Subcutaneous abdominal adipose tissue (tissue), 5 donors: ENCODE data around the gene TEAD2.
A peak's percentile ranks its signal among the peaks of the same experiment; 100 is the strongest.

ENCODE experiments used
- H3K27ac ChIP-seq: one replicate; pipeline ENCODE4 v1.7.0; 2013; ENCODE audit warnings: low read depth, mild to moderate bottlenecking, inconsistent platforms, low read length, moderate library complexity
- H3K27me3 ChIP-seq, 5 donors: one replicate each; pipeline ENCODE4 v1.7.0; 2013; ENCODE audit warnings: low read length in 5 of 5, inconsistent platforms in 1 of 5; ENCODE audit not compliant: control insufficient read depth in 5 of 5, insufficient read depth in 4 of 5
- H3K36me3 ChIP-seq, 5 donors: one replicate each; pipeline ENCODE4 v1.7.0; 2013; ENCODE audit warnings: low read length in 5 of 5; ENCODE audit not compliant: control insufficient read depth in 5 of 5, insufficient read depth in 5 of 5
- H3K4me1 ChIP-seq, 5 donors: one replicate each; pipeline ENCODE4 v1.7.0; 2013; ENCODE audit warnings: low read length in 5 of 5, mild to moderate bottlenecking in 3 of 5, moderate library complexity in 1 of 5; ENCODE audit not compliant: control insufficient read depth in 5 of 5, insufficient read depth in 5 of 5
- H3K4me3 ChIP-seq, 5 donors: one replicate each; pipeline ENCODE4 v1.7.0; 2013; ENCODE audit warnings: low read length in 5 of 5, low read depth in 1 of 5
- H3K9ac ChIP-seq, 5 donors: one replicate each; pipeline ENCODE4 v1.7.0; 2013; ENCODE audit warnings: low read length in 5 of 5, mild to moderate bottlenecking in 4 of 5, moderate library complexity in 3 of 5
- H3K9me3 ChIP-seq, 5 donors: one replicate each; pipeline ENCODE4 v1.7.0; 2013; ENCODE audit warnings: low read length in 5 of 5; ENCODE audit not compliant: control insufficient read depth in 5 of 5
- donor health status: healthy.
- donor health status: healthy.
- donor health status: healthy.
- donor health status: healthy.
- donor health status: healthy.

TEAD2 gene

DNA sequence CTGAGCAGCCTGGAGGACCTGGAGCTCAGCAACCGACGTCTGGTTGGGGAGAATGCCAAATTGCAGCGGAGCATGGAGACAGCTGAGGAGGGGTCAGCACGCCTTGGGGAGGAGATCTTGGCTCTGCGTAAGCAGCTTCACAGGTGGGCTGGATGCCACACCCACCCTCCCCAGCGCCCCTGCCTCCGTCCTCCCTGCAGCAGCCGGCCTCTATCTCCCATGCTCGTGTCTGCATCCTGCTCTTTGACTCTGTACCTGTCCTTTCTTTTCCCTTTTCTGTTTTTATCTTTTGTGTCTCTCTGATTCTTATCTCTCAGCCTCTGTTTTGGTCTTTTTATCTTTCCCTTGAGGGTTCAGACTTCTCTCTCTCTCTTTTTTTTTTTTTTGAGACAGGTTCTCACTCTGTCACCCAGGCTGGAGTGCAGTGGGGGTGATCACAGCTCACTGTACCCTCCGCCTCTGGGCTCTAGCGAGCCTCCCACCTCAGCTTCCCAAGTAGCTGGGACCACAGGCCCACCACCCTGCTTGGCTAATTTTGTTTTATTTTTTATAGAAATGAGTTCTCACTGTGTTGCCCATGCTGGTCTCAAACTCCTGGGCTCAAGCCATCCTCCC, 35.9 kb upstream of the TEAD2 start:
- H3K9ac ChIP-seq: no peak overlapping the region
- no peaks in the 10 kb centered on the region for H3K4me1 ChIP-seq
- no peaks in the 10 kb centered on the region for H3K9me3 ChIP-seq
- no peak overlapping the region for H3K27ac ChIP-seq
- H3K27me3 ChIP-seq: peaks cover 0 to 32% (median 8%) of the 10 kb centered on the region in 5 donors
- no peaks in the 10 kb centered on the region for H3K36me3 ChIP-seq
- no peak overlapping the region for H3K4me3 ChIP-seq

DNA sequence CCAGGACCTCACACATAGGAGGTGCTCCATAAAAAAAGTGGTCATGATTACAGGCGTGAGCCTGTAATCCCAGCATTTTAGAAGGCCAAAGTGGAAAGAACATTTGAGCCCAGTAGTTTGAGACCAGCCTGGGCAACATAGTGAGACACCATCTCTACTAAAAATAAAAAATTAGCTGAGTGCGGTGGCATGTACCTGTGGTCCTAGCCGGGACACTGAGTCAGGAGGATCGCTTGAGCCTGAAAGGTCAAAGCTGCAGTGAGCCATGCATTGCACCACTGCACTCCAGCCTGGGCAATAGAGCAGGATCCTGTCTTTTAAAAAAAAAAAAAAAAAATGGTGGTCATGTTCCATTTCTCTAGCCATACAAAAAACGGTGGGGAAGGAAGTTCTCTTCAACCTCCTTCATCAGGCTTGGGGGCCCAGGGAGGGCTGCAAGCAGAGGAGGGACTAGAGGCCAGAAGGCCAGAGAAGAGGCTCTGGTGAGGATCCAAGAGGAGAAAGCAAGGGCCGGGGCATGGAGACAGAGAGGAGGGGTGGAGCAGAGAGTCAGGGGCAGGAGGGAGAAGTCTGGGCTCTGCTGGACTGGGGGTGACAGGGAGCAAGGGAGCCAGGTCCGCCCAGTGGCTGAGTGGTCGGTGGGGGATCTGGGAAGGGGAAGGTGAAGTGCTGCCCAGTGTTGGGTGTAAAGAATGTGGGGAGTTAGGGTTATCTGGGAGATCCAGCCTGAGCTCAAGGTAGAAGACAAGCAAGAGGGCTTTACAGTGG, 34.7 kb upstream of the TEAD2 start:
- Histone ChIP-seq H3K4me1 (no peaks in the 10 kb centered on the region), H3K27ac (no peak overlapping the region), H3K9me3 (no peaks in the 10 kb centered on the region), H3K27me3 (peaks cover 0 to 32% (median 8%) of the 10 kb centered on the region in 5 donors), H3K36me3 (no peaks in the 10 kb centered on the region), H3K4me3 (no peak overlapping the region), H3K9ac (no peak overlapping the region)

DNA sequence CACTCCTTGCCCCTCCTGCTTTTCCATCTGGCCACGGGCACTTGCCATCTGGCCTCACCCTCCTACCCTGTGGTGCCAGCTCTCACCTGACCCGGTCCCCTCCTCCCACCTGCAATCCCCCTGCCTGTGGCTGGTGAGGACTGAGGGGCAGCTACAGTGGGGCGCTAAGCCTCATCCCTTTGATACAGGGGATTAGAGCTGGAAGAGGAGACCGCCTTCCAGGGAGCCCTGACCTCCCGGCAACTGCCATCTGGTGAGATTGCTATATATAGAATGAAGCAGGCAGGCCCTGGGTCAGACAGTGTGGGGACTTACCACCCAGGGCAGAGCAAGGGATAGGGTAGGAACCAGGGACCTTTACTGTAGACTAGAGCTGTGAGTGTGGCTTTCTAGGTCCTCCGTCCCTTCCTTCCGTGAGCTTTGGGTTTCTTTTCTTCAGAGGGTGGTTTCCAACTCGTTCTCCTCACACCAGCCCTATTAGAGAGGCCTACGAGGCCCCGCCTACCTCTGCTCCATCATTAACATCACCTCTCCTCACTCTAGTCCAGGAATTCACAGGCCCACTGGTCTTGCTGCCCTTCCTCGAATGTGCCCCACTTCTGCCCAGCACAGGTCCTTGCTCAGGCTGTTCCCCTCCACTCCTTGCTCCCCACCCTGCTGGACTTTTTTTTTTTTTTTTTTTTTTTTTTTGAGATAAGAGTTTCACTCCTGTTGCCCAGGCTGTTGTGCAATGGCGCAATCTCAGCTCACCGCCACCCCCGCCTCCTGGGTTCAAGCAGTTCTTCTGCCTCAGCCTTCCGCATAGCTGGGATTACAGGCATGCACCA, 33.6 kb upstream of the TEAD2 start:
- Histone ChIP-seq H3K27ac (no peak overlapping the region), H3K9me3 (no peaks in the 10 kb centered on the region), H3K4me3 (no peak overlapping the region), H3K9ac (no peak overlapping the region), H3K36me3 (no peaks in the 10 kb centered on the region), H3K4me1 (no peaks in the 10 kb centered on the region), H3K27me3 (peaks cover 0 to 32% (median 8%) of the 10 kb centered on the region in 5 donors)

DNA sequence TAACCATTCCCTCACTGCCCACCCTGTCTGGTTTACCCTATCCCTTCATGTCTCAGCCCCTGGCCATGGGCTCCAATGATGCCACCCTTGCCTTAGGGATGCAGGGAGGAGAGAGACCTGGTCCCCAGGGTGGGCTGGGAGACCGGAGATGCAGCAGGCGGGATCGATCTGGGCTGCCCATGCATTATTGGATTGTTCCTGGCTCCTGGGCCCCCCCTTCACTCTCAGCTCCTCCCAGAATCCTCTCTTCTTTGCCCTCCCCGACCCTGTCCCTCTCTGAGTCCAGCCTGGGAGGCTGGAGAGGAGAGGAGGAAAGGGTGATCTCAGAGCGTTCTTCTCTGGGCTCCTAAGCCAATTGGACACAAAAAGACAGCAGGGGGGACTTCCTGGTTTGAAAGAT, 31.7 kb upstream of the TEAD2 start:
- Histone ChIP-seq H3K9me3 (no peaks in the 10 kb centered on the region), H3K27ac (no peak overlapping the region), H3K9ac (no peak overlapping the region), H3K4me3 (no peak overlapping the region), H3K36me3 (no peaks in the 10 kb centered on the region), H3K27me3 (peaks cover 4 to 33% (median 11%) of the 10 kb centered on the region in 5 donors), H3K4me1 (no peaks in the 10 kb centered on the region)

DNA sequence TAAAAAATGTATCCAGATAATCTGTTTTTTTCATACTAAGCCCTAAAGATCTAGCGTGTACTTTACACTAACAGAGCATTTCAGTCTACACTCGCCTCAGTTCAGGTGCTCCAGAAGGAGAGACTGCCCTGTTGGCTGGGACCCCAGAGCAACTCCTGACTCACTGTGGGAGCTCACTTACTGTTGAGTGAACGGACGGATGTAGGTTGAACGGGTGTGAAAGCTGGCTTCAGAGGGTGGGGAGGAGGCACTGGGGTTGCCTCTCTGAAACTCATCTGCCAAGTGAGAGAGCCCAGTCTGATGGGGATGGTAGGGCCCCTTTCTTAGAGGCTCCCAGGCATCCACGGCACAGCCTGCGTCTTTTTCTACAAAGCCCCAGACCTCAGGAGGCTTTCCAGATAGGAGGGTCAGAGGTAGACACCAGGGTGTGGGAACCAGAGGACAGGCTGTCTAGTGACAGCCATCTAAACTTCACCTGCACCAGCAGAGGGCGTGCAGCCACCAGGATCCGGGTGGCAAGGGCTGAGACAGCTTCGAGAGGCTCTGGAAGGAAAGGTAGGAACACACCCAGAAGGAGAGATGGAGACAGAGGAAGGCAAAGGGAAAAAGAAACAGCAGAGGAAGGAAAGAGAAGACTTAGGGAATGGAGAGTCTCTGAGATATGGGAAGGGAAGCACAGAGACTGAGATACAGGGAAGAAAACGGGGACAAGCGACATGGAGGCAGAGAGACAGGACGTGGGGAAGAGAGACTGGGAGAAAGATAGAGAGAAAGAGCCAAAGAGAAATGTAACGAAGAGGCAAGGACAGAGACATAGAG, 29.6 kb upstream of the TEAD2 start:
- H3K4me3 ChIP-seq: no peak overlapping the region
- H3K4me1 ChIP-seq: peaks cover 0 to 2% (median 0%) of the 10 kb centered on the region in 5 donors
- H3K27ac ChIP-seq: no peak overlapping the region
- H3K36me3 ChIP-seq: no peaks in the 10 kb centered on the region
- H3K9me3 ChIP-seq: no peaks in the 10 kb centered on the region
- H3K27me3 ChIP-seq: peaks cover 0 to 24% (median 9%) of the 10 kb centered on the region in 5 donors
- no peak overlapping the region for H3K9ac ChIP-seq

DNA sequence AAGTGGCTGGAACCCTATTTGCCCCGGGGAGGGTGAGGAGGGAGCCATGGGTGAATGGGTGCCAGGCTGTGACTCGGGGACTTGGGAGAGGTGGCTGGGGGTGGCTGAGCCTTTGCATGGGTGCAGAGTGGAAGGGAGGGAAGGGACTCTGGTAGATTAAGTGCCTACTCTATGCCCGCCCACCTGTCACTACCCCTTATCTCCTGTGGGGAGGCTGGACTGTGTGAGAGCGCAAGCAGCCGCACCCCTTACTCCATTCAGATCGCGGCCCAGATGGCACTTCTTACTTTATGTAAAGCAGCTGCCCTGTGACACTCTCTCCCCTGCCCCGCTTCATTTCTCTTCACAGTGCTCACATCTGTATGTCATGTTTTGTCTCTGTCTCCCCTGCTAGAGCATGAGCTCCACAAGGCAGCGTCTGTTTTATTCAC, 28.7 kb upstream of the TEAD2 start:
- Histone ChIP-seq H3K4me3 (no peak overlapping the region), H3K36me3 (no peaks in the 10 kb centered on the region), H3K4me1 (peaks cover 0 to 2% (median 0%) of the 10 kb centered on the region in 5 donors), H3K27ac (no peak overlapping the region), H3K27me3 (peaks cover 0 to 24% (median 9%) of the 10 kb centered on the region in 5 donors), H3K9ac (no peak overlapping the region), H3K9me3 (no peaks in the 10 kb centered on the region)

DNA sequence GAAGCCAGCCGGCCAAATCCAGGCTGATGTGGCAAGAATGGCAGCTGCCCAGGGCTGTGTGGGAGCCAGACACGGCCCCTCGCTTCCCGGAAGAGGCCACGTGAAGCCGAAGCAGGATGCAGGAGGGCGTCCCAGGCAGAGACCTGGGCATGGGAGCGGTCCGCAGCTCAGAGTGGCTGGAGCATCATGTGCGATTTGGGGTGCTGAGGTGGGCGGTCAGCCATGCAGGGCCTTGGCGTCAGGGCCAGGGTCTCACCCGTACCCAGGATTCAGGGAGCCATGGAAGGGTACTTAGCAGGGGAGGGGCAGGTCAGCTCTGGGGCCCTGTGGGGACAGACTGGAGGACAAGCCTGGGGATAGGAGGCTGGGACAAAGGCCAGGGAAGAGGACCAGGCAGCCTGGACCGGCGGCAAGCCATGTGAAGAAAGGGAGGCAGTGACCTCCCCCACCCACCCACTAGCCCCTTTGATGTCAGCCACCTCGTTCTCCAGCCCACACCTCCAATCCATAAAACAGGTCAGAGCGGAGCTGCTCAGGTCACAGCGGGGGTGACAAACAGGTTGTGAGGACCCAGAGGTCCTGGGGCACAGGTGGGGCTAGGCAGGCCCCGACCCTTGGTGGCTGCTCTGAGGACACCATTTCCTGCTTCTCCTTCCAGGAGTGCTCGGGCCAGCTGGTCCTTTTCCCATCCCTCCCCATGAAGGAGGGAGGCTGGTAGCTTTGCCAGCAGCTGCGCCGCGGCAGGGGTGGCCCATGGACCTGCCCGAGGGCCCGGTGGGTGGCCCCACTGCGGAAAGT, 28.1 kb upstream of the TEAD2 start:
- Histone ChIP-seq H3K9ac (no peak overlapping the region), H3K9me3 (no peaks in the 10 kb centered on the region), H3K4me3 (no peak overlapping the region), H3K27ac (no peak overlapping the region), H3K36me3 (no peaks in the 10 kb centered on the region), H3K27me3 (peaks cover 0 to 20% (median 9%) of the 10 kb centered on the region in 5 donors), H3K4me1 (peaks cover 0 to 2% (median 0%) of the 10 kb centered on the region in 5 donors)

DNA sequence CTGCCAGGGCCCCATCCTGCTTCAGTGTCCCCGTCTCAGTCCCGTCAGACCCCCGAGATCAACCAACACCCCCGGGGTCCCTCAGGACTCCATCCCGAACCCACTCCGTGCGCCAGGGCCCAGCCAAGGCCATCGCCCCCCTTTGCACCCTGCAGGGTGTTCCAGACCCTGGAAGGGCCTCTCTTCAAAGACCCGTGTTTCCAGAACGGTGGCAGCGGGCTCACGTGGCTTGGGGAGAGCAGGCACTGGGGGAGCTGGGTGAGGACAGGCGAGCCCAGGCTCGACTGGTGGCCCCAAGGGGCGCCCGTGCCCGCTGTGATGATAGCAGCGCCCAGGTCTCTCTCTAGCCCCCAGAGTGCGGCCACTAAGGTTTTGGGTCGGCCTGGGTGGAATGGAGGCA, 27.2 kb upstream of the TEAD2 start:
- peaks cover 0 to 12% (median 8%) of the 10 kb centered on the region in 5 donors for H3K27me3 ChIP-seq

DNA sequence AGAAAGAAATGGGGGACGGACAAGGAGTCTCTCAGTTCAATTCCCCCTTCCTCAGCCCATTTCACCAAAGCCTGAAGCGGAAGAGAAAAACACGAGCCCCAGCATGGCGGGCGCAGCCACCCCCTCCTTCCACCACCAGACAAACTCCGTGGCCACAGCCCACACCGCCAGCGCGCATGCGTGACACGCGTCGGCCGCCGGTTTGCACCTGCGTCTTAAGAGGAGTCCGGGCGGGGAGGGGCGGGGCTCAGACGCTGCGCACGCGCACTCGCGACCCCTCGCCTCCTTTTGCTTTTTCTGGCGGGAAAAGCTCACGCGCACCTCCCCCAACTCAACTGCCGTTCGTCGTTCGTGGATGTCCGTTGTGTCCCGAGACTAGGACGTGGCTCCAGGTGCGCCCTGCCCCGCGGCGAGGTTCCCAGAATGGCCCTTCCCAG, 25.7 kb upstream of the TEAD2 start, which contains the start of gene KASH5:
Gene KASH5, plus strand, starts transcription at position 314 of the 437 bp plus-strand sequence. CDS start 2,635 bp downstream, outside the sequence.
- Histone ChIP-seq H3K4me1 (peaks cover 0 to 2% (median 0%) of the 10 kb centered on the region in 5 donors), H3K27me3 (peaks cover 0 to 9% (median 4%) of the 10 kb centered on the region in 5 donors), H3K36me3 (no peaks in the 10 kb centered on the region), H3K9me3 (peaks cover 0 to under 1% (median 0%) of the 10 kb centered on the region in 5 donors), H3K9ac (no peak within 1 kb of the TSS), H3K27ac (no peak within 1 kb of the TSS), H3K4me3 (peak within 1 kb of the TSS in 2 of 5 donors; percentile 11 to 45)

More for the DNA sequence above, 27.2 kb upstream of the TEAD2 start:
- Histone ChIP-seq H3K4me1 (peaks cover 0 to 2% (median 0%) of the 10 kb centered on the region in 5 donors), H3K9ac (no peak overlapping the region), H3K9me3 (no peaks in the 10 kb centered on the region), H3K4me3 (no peak overlapping the region), H3K36me3 (no peaks in the 10 kb centered on the region), H3K27ac (no peak overlapping the region)
